Measurements from ENCODE around the gene WIPF2.

DNA sequence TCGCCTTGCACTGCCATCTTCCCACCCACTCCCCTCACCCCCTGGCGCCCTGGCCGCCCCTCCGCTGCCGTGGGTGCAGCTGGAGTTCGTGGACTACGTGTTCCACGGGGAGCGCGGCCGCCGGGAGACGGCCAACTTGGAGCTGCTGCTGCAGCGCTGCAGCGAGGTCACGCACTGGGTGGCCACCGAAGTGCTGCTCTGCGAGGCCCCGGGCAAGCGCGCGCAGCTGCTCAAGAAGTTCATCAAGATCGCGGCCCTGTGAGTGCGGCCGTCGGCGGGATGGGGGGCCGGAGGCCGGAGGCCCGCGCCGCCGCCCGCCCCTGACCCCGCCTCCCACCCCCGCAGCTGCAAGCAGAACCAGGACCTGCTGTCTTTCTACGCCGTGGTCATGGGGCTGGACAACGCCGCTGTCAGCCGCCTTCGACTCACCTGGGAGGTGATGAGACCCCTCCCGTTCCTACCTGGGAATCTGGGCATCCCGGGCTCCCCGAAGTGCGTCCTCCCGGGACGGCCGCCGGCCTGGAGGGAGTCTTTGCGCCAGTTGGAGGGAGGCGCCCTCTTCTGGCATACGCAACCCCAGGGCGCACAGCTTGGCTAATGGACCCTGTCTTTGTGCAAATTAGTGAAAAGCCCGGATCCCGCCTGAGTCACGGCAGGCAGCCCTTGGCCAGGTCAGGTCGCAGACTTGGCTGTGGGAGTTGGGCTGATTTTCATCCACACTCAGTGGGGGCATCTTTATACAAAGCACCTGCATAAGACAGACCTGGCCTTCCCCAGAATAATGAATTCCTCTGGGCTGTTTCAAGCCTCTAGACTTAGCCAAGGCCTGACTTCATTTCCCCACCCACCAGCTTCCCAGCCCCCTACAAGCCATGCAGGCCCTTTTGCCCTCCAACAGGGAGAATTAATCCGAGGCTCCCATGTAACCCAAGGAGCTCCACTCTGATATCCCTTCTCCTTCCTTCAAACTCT lies 27.6 kb upstream of the WIPF2 start:
- TF ChIP-seq POLR2A (IDR thresholded peaks at IDR 0.05): no peak
- TF ChIP-seq, protein P1, sequence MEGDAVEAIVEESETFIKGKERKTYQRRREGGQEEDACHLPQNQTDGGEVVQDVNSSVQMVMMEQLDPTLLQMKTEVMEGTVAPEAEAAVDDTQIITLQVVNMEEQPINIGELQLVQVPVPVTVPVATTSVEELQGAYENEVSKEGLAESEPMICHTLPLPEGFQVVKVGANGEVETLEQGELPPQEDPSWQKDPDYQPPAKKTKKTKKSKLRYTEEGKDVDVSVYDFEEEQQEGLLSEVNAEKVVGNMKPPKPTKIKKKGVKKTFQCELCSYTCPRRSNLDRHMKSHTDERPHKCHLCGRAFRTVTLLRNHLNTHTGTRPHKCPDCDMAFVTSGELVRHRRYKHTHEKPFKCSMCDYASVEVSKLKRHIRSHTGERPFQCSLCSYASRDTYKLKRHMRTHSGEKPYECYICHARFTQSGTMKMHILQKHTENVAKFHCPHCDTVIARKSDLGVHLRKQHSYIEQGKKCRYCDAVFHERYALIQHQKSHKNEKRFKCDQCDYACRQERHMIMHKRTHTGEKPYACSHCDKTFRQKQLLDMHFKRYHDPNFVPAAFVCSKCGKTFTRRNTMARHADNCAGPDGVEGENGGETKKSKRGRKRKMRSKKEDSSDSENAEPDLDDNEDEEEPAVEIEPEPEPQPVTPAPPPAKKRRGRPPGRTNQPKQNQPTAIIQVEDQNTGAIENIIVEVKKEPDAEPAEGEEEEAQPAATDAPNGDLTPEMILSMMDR (IDR thresholded peaks at IDR 0.05): peak; percentile 53 to 73 (median 60)

Data from esophagus squamous epithelium (tissue), 4 donors.